Urothelium cell line (cell line): ENCODE data around the gene B3GALT6.

Experiments
- DNase-seq: peaks from one replicate; pipeline ENCODE4 v3.0.0; 2011; ENCODE audit warnings: low spot score, mixed read lengths
- FAIRE-seq: peaks from 2 replicates; lab custom pipeline; 2011; peaks lifted over from hg19 to GRCh38; lab: Jason Lieb, UNC

Gene B3GALT6

DNA sequence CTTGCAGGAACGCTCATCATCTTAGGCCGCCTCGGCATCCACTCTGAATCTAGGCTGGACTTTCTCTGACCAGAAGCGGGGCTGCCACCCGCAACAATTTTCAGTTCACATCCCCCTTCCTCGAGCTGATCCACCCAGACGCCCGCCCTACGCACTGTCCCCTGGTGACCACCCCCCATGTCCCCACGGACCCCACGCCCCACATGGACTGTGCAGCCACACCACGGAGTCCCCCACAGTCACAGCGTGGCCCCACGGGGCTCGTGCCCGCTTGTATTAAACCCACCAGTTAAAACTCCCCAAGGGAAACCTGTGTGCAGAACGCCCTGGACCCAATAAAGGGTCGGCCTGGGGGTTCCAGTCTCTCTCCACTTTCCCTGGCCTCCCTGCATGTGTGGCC is 27.5 kb downstream of the B3GALT6 start:
- no peak for FAIRE-seq
- no peak for DNase-seq

DNA sequence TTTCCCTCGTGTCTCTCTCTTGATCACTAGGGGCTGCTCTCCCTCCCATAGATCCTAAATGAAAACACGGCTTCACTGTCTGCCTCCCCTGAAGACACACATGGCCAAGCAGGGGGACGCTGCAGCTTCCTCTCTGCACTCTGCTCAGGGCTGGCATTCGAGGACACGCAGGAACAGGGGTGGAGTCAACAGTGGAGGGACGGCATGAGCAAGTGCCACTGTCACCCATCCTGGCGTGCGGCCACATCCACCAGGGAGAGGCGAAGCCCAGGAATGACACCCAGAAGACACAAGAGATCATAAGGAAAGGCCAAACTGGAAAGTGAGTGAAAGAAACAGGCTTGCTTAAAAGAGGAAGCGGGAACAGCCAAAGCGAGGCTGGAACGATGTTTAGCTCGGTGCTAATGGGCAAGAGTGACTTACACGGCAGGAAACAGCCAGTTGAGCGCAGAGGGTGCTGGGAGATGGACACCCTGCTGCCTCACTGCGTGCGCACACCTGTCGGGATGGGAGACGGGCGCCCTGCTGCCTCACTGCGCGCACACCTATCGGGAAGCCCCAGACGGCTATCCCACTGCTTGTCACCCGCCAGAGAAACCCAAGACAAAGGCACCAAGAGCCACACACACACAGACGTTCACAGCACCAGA is 28.0 kb downstream of the B3GALT6 start:
- FAIRE-seq: no peak
- no peak for DNase-seq

DNA sequence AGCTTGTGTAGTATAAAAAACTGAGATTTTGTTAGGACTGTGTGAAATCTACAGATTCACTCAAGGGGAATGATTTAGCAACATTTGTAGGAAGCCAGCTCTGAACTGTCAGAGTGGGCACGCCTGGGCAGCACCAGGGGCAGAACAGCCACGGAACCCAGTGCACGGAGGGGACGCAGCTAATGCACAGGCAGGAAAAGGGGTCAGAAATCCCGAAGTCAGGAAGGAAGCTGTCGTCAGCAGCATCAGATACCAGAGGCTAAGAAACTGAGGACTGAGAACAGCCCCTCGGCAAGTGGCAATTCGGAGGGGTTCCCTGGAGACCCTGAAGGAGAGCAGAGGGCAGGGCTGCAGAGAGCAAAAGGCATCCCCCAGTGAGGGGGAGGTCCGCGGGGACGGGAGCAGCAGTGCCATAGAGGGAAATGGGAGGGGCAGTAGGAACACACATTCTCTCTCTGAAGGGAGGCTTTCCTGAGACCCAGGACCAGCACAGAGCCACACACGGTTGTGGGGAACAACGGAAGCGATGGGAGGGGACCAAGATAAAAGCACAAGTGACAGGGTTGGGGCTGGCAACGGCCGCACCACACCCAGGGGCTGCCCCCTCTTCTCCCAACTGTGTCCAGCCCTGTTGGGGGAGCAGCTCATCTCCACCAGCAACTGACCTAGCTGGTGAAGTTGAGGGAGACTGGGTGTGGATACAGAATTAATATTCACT is 29.0 kb downstream of the B3GALT6 start:
- FAIRE-seq (no peak), DNase-seq (no peak)

DNA sequence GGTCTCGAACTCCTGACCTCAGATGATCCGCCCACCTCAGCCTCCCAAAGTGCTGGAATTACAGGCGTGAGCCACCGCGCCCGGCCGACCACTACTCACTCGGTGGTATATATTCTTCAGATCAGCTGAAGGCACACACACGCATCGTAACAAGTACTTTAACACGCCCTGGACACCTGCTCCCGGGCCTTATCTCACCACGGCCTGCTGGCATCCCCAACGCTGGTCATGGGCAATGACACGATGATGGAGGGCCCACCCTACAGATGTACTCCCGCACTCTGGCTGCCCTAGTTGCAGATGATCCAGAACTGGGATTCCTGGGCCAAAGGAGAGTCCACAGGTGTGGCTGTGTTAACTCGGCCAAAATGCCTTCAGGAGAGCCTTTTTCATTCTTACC is 30.0 kb downstream of the B3GALT6 start:
- no peak for DNase-seq
- FAIRE-seq: no peak

DNA sequence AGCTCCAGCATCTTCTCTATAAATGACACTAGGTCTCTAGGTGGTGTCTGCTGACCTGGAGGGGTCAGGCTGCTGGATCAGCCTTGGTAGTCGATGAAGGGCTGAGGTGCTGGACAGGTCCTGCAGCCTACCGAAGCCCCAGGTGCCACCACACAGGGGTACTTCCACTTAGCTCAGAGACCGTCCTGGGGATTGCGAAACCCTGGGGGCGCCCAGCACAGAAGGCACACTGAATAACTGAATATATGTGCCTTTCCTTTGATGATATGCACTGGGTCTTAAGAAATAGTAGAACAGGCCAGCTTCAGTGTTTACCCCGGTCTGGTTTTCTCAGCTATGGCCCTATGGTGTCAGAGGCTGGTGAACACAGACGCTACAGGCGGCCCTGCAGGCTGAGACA is 30.7 kb downstream of the B3GALT6 start:
- no peak for DNase-seq
- no peak for FAIRE-seq

DNA sequence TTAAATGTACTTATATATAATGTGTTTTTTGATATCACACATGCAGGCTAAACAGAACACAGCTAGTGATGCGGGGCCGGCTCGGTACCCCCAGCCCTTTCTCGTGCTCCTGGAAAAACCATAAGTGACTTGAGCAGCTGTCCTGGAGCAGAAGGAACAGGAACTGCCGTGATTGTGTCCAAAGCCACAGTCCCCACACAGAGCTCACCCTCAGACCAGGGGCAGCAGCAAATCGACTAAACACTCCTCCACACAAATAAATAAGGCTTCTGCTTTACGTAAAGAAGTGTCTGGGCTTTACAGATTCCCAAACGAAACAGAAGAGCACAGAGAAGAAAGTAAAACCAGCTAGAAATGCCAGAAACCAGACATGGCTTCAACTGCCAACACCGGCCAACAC is 32.0 kb downstream of the B3GALT6 start:
- DNase-seq: no peak
- no peak for FAIRE-seq

DNA sequence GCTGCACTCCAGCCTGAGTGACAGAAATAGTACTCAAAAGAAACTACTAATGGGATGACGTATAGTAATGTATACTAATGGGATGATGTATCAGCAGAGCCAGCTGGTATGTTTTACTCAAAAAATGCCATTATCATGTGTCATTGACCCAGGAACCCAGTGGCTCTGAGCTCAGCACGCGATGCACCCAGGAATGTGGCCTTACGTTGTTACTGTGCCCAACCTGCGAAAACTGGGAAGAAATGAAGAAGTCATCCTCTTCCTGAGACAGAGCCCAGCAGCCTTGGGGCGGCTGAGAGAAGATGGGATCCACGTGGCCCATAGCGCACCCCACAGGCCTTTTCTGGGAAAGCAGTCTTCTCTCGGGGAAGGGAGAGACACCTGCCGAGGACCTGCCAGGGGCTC is 32.8 kb downstream of the B3GALT6 start:
- DNase-seq: peak; percentile 42
- no peak for FAIRE-seq

DNA sequence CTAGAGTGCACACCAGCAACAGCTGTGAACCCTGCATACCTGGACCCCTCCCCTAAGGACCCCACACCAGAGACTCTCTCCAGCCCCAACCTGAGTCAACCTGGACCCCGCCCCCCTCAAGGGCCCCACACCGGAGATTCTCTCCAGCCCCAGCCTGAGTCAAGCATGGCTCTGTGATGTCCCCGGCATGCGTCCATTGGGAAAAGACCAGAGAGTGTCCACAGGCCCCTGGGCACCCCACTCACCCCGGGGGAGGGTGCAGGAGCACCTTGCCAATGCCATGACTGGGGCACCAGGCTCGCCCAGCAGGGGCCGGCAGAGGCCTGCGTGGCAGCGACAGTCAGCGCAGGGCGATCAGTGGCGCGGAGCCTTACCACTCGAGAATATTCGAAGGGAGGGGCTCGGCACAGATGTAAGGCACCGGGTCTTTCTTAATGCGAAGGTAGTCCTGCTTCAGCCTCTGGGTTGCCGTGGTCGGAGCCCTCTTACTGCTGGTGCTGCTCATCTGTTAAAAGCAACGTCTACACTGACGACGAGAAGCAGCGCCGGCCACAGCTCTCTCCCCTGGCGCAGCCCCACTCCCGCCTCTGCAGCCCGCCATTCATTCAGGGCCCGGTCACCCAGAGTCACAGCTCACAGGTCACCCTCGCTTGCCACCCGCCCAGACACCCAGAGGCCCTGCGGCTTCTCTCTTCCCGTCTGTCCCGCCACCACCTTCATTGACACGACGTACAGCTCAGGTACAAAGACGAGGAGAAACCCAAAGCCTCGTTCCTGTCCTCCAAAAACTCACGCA is 35.6 kb downstream of the B3GALT6 start:
- DNase-seq (no peak), FAIRE-seq (no peak)

DNA sequence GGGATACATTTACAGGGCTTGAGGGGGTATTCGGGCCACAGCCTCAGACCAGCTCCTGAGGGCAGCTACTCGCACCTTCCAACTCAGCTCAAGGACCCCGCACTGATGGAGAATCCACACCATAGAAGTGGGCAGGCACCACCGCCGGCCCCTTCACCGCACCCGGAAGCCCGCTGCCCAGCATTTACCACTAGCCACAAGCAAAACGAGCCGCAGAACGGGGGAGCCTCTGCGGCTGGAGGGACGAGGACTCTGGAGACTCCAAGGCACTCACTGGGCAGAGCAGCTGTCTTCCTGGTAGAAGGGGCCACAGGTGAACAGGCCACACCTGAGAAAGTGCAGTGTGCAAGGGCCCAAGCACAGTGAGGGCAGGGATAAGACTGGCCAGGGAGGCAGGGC is 36.2 kb downstream of the B3GALT6 start:
- DNase-seq: no peak
- FAIRE-seq: no peak

DNA sequence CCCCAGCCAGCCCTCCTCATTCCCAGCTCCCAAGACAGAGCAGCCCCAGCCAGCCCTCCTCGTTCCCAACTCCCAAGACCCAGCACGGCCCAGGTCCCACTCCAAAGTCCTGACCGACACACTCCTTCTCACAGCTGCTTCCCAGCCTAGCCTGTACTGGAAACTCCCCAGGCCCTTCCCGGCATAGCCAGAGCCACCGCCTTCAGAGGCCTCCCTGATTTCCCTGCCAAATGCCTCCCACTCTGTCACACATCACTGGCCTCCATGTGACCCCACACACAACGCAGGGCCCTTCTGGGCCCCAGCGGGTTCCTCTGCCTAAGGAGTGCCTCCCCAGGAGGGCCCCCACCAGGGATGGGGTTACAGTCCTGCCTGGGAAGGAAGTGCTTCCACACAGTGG is 38.8 kb downstream of the B3GALT6 start:
- FAIRE-seq (no peak), DNase-seq (no peak)

DNA sequence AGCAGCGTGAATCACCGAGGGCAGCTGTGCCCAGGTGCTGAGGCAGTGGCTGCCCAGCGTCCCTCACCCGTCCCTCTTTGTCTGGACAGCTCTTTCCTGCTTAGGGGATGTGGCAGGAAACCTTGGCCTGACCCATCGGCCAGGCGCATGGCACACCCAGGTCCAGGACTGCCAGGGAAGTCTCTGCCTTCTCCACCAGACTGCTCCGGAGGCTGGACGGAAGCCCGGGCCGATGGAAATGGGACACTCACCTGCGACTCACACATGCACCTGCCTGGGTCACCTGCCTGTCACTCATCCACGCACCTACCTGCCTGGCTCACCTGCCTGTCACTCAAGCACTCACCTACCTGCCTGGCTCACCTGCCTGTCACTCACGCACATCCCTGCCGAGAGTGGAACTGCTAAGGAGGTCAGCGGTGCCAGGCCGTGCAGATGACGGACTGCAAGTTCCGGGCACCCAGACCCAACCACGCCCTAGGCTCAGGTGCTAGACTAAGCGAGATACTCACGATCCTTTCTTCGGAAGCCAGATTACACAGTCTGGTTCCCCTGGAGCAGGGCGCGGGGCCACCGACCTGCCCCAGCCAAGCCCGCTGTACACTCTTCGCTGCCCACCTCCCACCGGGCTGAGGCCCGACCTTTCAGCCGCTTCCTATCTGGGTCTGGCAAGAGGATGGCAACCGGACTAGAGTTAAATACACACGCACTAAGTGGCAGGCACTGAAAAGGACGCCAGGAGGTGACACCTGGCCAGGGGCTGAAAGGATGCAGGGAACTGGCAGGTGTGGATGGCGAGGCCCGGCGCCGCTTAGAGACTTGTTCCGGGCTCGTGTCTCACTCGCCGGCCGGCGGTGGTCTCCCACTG is 40.5 kb downstream of the B3GALT6 start:
- DNase-seq: no peak
- no peak for FAIRE-seq

DNA sequence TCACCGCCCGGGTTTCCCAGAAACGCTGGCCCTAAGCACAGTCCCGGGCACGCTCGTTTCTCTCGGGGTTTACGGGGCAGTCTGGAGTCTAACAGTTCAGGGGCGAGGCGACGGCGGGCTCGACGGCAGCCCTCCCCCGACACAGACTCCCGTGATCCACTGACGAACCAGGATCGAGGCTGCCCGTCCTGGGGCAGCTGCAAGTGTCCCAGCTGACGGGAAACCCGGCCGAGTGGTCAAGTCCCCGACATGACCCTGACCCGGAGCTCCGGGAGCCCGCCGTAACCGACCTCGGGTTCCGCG is 41.1 kb downstream of the B3GALT6 start:
- DNase-seq: no peak

DNA sequence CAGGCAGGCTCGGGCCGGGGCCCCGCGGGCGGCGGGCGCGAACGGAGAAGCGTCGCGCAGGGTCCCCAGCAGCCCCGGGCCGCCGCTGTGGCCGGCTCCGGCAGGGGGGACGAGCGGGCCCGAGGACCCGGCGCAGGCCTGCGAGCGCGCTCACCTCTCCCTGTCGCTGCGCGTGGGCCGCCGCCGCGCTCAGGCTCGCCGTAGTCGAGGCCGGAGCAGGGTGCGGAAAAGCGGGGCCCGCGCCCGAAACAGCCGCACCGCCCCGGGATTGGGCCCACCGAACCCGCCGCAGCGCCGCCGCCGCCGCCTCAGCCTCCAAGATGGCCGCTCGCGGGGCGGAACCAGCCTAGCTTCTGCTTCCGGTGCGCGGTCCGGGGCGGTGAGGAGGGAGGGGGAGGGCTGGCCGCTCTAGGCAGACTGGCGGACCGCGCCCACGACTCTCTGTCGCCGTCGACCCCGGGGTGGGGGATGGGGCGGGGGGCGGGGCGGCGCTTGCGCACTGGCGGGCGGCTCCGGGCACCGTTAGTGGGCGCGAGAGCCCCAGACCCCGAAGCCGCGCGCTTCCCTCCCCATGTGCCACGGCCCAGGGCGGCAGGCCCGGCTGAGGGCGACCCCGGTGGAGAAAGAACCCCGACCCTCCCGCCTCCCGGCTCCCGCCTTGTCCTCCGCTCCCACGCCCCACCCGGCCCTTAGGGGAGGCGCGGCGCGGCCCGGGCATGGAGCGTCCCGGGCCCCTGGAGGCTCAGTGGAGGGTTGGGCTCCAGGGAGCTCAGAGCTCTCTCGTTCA is 41.7 kb downstream of the B3GALT6 start, which contains the start of gene UBE2J2:
Gene UBE2J2 (minus strand): TSS at position 343 of the 787 bp plus-strand sequence. CDS start 5,862 bp downstream, outside the sequence.
- FAIRE-seq: no peak
- peak; percentile 95 for DNase-seq

More for the DNA sequence above, 41.1 kb downstream of the B3GALT6 start:
- FAIRE-seq: no peak

DNA sequence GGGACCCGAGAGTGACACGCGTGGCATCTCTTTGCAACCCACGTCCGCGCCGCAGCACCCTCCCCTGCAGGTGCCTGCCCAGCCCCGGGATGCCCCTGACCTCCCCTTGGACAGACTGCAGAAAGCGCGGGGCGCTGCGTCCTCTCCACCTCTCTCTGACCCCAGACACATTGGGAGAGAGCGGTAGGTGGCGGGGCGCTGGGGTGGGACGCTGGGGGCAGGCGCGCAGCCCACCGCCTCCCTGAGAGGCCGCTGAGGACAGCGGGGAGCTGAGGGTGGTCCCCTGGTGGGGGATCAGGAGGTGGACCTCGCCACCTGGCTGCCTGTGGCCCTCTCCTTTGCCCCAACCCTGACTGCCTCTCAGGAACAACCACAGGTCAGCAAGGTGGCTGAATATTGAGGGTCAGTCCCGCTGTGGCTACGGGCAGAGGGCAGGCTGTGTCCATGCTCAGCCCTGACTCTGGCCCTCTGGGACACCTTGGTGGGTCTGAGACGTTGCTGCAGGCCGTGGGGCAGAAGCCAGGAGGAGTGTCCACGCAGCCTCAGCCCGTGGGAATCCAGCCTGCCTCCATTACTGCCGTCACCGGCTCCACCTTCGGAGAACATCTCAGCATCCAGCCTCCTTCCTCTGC is 42.4 kb downstream of the B3GALT6 start:
- DNase-seq: no peak
- no peak for FAIRE-seq

DNA sequence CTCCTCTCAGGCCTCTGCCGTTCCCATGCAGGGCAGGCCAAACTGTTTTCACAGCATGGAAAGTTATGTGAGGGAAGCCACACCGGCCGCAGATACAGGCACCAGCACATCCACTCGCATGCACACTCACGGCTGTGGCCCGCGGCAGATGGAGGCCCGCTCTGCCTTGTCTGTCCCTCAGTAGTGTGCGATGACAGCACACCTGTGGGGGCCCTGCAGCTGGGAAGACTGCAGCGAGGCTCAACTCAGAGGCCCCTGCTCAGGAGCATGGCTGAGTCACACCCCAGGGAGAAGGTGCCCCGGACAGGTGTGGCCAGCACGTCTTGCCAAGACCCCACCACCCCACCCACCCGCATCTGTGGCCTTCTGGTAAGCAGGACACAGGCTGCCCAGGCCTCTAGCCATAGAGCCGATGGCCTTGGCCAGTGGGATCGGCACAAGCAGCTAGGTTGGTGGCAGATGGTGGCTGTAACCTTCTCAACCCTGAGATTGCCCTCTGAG is 42.9 kb downstream of the B3GALT6 start:
- FAIRE-seq (no peak), DNase-seq (no peak)

DNA sequence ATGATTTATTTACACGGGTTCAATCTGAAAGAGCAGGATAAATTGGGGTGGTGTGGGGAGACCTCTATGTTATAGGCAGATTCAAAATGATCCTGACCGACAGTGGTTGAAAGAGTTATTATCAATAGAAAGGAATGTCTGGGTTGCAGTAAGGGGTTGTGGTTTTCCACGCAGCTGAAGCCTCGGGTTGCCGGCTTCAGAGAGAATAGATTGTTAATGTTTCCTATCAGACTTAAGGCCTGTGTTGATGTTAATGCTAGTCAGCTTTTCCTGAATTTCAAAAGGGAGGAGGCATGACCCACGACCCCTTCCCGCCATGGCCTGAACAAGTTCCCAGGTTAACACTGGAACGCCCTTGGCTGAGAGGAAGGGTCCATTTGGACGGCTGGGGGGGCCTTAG is 43.8 kb downstream of the B3GALT6 start:
- FAIRE-seq (no peak), DNase-seq (no peak)

DNA sequence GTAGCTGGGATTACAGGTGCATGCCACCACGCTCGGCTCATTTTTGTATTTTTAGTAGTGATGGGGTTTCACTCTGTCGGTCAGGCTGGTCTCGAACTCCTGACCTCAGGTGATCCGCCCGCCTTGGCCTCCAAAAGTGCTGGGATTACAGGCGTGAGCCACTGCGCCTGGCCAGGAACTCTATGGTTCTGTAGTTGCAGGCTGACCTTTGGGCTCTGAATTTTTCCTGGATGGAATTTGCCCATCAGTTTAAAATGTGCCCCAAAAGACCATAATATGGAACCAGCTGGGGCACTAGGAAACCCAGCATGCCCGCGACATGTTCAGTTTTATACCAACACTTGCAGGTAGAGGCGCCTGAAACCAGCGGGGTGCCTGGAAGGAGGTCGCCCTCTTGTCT is 46.6 kb downstream of the B3GALT6 start:
- no peak for FAIRE-seq

DNA sequence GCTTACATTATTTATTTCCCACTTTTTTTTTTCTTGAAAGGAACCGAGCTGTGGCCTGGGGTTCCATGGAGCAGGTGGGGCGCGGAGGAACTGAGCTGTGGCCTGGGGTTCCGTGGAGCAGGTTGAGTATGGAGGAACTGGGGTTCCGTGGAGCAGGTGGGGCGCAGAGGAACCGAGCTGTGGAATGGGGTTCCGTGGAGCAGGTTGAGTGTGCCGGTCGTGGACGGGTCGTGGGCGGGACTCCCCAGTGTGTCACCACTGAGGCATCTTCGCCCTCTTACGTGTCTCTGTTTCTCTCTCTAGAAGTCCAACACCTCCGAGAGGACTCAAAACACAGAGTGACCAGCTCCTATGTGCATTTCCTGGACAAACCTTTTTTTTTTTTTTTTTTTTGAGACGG is 47.0 kb downstream of the B3GALT6 start:
- DNase-seq: no peak
- no peak for FAIRE-seq

More for the DNA sequence above, 46.6 kb downstream of the B3GALT6 start:
- DNase-seq: no peak

DNA sequence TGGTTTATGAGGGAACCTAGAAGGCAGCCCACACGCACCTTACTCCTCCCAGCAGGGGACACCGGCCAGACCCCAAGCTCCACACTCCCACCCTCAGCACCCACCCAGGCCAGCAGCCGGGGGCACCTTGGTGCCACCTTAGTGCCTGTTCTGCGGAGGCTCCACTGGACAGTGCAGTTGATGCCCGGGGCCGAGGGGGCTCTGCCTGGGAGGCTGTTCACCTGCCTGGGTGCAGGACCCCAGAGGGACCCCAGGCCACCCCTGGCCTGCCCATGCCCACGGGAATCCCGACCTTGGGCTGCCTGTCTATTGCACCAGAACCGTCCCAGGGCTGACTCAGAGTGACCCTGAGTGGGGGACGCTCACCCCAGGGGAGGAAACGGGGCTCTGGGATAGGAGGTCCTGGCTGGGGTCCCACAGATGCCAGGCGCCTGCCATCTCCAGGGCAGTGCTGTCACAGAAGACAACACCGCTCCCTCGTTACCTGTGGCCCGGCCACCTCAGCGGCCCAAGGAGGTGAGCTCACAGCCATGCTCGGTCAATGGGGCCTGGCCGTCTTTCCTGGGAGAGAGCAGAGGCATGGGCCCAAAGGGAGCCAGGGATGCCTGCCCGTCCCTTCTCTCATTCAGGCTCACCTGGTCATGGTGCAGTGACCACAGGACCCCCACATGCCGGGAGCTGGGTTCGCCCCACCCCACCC is 48.9 kb downstream of the B3GALT6 start:
- FAIRE-seq (no peak), DNase-seq (no peak)
